HepG2 (cell line): ENCODE measurements around the gene NSL1. TPM values are rescaled to one million over a fixed set of nuclear protein-coding genes. Genes with fewer than 3 reads are reported as not detected.
A peak's percentile ranks its signal among the peaks of the same experiment; 100 is the strongest.

Experiments
- ATAC-seq: fragments of 200-7000 bp; cut with Tn5 transposase; 3 replicates; pipeline ENCODE4 v1.9.1; 2020; ENCODE audit warnings: mild to moderate bottlenecking, moderate library complexity
- BruUV-seq: library from RNA; stranded (reverse); fragments of 400-500 nt; replicated peaks from 2 replicates; lab custom pipeline; 2021; lab: Mats Ljungman, UMichigan
- CTCF ChIA-PET: fragments of 300-600 bp; formaldehyde crosslinking; extraction: SDS; loops from one replicate; lab custom pipeline; 2021; ENCODE audit warnings: low total read pairs, inconsistent platforms, low intra/inter-chr PET ratio; lab: Yijun Ruan, JAX
- POLR2A ChIA-PET: fragments of 350-600 bp; sonication (Branson Sonifier 250); formaldehyde crosslinking; loops from one replicate; lab custom pipeline; 2020; ENCODE audit warnings: antibody characterized with exemption, inconsistent platforms; lab: Yijun Ruan, JAX
- DNase-seq: peaks from one replicate; pipeline ENCODE4 v3.0.0-alpha.2; 2015; ENCODE audit warnings: low spot score
- FAIRE-seq: peaks from 3 replicates; lab custom pipeline; 2011; peaks lifted over from hg19 to GRCh38; lab: Jason Lieb, UNC
- H2AFZ ChIP-seq: one replicate; pipeline ENCODE4 v1.6.1; 2011; ENCODE audit warnings: low read length, inconsistent platforms
- H3K27ac ChIP-seq: fragments of 300-600 bp; 3 replicates; pipeline ENCODE4 v1.8.0; 2011; ENCODE audit warnings: mixed run types, mild to moderate bottlenecking, mixed read lengths, low read length, inconsistent platforms; ENCODE audit not compliant: insufficient read depth; ENCODE audit errors: extremely low read length
- H3K27me3 ChIP-seq, 2 experiments: fragments of 200-600 bp in 1 of 2; 2 replicates in 1 of 2; 3 replicates in 1 of 2; pipeline versions ENCODE4 v1.6.0 to v1.8.0; 2011; ENCODE audit warnings: low read length in 2 of 2, mild to moderate bottlenecking in 2 of 2, moderate library complexity in 2 of 2, inconsistent platforms in 1 of 2; ENCODE audit not compliant: insufficient read depth in 2 of 2, control insufficient read depth in 1 of 2
- H3K36me3 ChIP-seq, 2 experiments: fragments of 200-600 bp in 1 of 2; replicated peaks in 1 of 2; 2 replicates in 1 of 2; 3 replicates in 1 of 2; pipeline versions ENCODE4 v1.5.1 to v1.8.0; 2011; ENCODE audit warnings: low read length in 2 of 2, inconsistent platforms in 1 of 2; ENCODE audit not compliant: insufficient read depth in 2 of 2, control insufficient read depth in 1 of 2
- H3K4me1 ChIP-seq: 2 replicates; pipeline ENCODE4 v1.5.1; 2012; ENCODE audit warnings: low read length, inconsistent platforms; ENCODE audit not compliant: insufficient read depth
- H3K4me2 ChIP-seq: 2 replicates; pipeline ENCODE4 v1.6.0; 2011; ENCODE audit warnings: low read depth, low read length, inconsistent platforms
- H3K4me3 ChIP-seq, 3 experiments: fragments of 200-600 bp in 1 of 3; sonication (generic), shearing (Covaris generic) in 1 of 3; replicated peaks in 1 of 3; 2 replicates each; pipeline ENCODE4 v1.5.1; 2011 to 2016; ENCODE audit warnings: low read length in 3 of 3, inconsistent platforms in 2 of 3, low read depth in 2 of 3, mild to moderate bottlenecking in 2 of 3, control low read depth in 1 of 3, mixed read lengths in 1 of 3; ENCODE audit not compliant: insufficient read depth in 1 of 3
- H3K79me2 ChIP-seq: one replicate; pipeline ENCODE4 v1.6.1; 2011; ENCODE audit warnings: low read length, inconsistent platforms; ENCODE audit not compliant: insufficient read depth
- H3K9ac ChIP-seq: 2 replicates; pipeline ENCODE4 v1.6.0; 2011; ENCODE audit warnings: mild to moderate bottlenecking, low read depth, low read length, inconsistent platforms; ENCODE audit not compliant: insufficient read depth
- H3K9me3 ChIP-seq: 2 replicates; pipeline ENCODE4 v1.5.1; 2012; ENCODE audit warnings: mild to moderate bottlenecking, low read length
- H4K20me1 ChIP-seq: 2 replicates; pipeline ENCODE4 v1.6.0; 2011; ENCODE audit warnings: inconsistent platforms, mild to moderate bottlenecking, low read length, moderate library complexity; ENCODE audit not compliant: insufficient read depth
- ATF3 ChIP-seq: sonication (generic); formaldehyde crosslinking; IDR thresholded peaks from 2 replicates; pipeline ENCODE4 v1.4.0; 2020; ENCODE audit warnings: missing genetic modification reagents
- HNF1B ChIP-seq: sonication (generic); formaldehyde crosslinking; IDR thresholded peaks from 2 replicates; pipeline ENCODE4 v1.5.1; 2020; ENCODE audit warnings: mild to moderate bottlenecking, moderate library complexity, missing genetic modification reagents
- IKZF5 ChIP-seq: IDR thresholded peaks from 2 replicates; pipeline ENCODE4 v1.6.1; 2018; ENCODE audit warnings: missing genetic modification reagents, mild to moderate bottlenecking, missing compliant biosample characterization
- POGK ChIP-seq: sonication (generic); formaldehyde crosslinking; conservative IDR thresholded peaks from 2 replicates; pipeline ENCODE4 v1.8.0; 2022; ENCODE audit warnings: mild to moderate bottlenecking, moderate library complexity, missing genetic modification reagents
- RCOR2 ChIP-seq: IDR thresholded peaks from 2 replicates; pipeline ENCODE4 v1.6.1; 2016; ENCODE audit warnings: missing biosample characterization, missing genetic modification reagents
- ZNF121 ChIP-seq: sonication (generic); formaldehyde crosslinking; IDR thresholded peaks from 2 replicates; pipeline ENCODE4 v1.5.0; 2020; ENCODE audit warnings: mild to moderate bottlenecking, missing genetic modification reagents
- ZNF280D ChIP-seq: sonication (generic); formaldehyde crosslinking; IDR thresholded peaks from 2 replicates; pipeline ENCODE4 v1.5.1; 2020; ENCODE audit warnings: mild to moderate bottlenecking, missing genetic modification reagents
- ZNF562 ChIP-seq: sonication (generic); formaldehyde crosslinking; IDR thresholded peaks from 2 replicates; pipeline ENCODE4 v1.8.0; 2022; ENCODE audit warnings: missing genetic modification reagents, borderline replicate concordance
- WGBS: methylation state at CpG from one replicate; pipeline ENCODE4 v1.1.6; 2017; ENCODE audit warnings: low lambda C conversion rate; 5-methylcytosine and 5-hydroxymethylcytosine counted together
- in situ Hi-C: cut with HindIII; loops from 2 replicates; pipeline ENCODE4 v1.10.0; 2017; ENCODE audit warnings: low pct_unique_long_range_greater_than_20kb; ENCODE audit not compliant: extremely low pct_ligation_motif_present
- intact Hi-C: fragments of 100-400 bp; cut with micrococcal nuclease; formaldehyde crosslinking; loops from one replicate; pipeline ENCODE4 v1.10.0; 2022; ENCODE audit not compliant: unreplicated experiment
- polyA plus RNA-seq, 8 experiments: library from polyadenylated mRNA; depleted of rRNA in 3 of 8; stranded (reverse) in 7 of 8; unstranded in 1 of 8; fragments of >200 nt; fragmentation: Illumina TruSeq in 4 of 8; extraction: Trizol in 4 of 8; gene quantifications; 2 replicates each; pipeline versions ENCODE4 v1.2.1 to v1.2.3, GENCODE V29; 2011 to 2016; ENCODE audit warnings: low read depth in 4 of 8, missing spikeins in 1 of 8, mixed read lengths in 1 of 8; ENCODE audit not compliant: insufficient read depth in 1 of 8
- total RNA-seq, 5 experiments: library from RNA; depleted of rRNA; stranded (reverse); fragments of >200 nt; fragmentation: Illumina TruSeq; extraction: Trizol; gene quantifications; 2 replicates each; pipeline ENCODE4 v1.2.3, GENCODE V29; 2016; ENCODE audit warnings: low read depth in 1 of 5

NSL1 gene
- total and polyA plus RNA-seq, 2 of the 13 experiments (the other 11 are each of a cell fraction or from before 2014, with no cell fraction given) = 34.5 to 77.4 TPM

- TF ChIP-seq POGK (CRISPR knock-in tag) (0 out of 2 replicates have a peak, but pooled peaks have one; percentile 45), ATF3 (CRISPR knock-in tag) (no peak), RCOR2 (CRISPR knock-in tag) (no peak), IKZF5 (CRISPR knock-in tag) (no peak), ZNF121 (CRISPR knock-in tag) (peak; percentile 95)
Observed at GRCh38 chr1:212827171-212827776, 35.7 kb upstream of the NSL1 start (continued).

- no peak overlapping the region for H2AFZ ChIP-seq
- peak; percentile 100 for TF ChIP-seq ZNF562
- peak; percentile 96 for TF ChIP-seq ZNF280D (CRISPR knock-in tag)
- no peak for TF ChIP-seq HNF1B (CRISPR knock-in tag)
- TF ChIP-seq, all 625 proteins: peak for 2
- Histone ChIP-seq H3K27ac (no peak overlapping the region), H3K79me2 (no peaks in the 10 kb centered on the region), H3K9me3 (peaks cover 16% of the 10 kb centered on the region), H3K9ac (no peak overlapping the region), H3K4me1 (peaks cover 56% of the 10 kb centered on the region), H3K27me3 (no peaks in the 10 kb centered on the region), H3K4me3 (no peak overlapping the region), H3K36me3 (no peaks in the 10 kb centered on the region), H4K20me1 (no peaks in the 10 kb centered on the region), H3K4me2 (no peak overlapping the region)
- ATAC-seq = no peak
- ChIA-PET CTCF (no interaction called here), POLR2A (interaction anchor here (1.0 to 4.0 kb wide), 2 partner anchors 32 to 34 kb away, joined by 3 to 48 read pairs; partner anchors contain the start of genes FLVCR1, NSL1 and TATDN3)
- intact Hi-C loops (no loop called here), in situ Hi-C loops (no loop called here)
- FAIRE-seq = no peak
- BruUV-seq = no TSS peak
- 97% methylated on average over 6 of the region's 6 CpGs for WGBS
- no peak for DNase-seq
Observed at GRCh38 chr1:212825798-212826452, 34.3 kb upstream of the NSL1 start.
